ENCODE results near the gene SLC7A9.

Gene SLC7A9

GRCh38 chr19:32869369-32869965, at the start of gene SLC7A9:
TSS of gene SLC7A9 (minus strand) at chr19:32869767. CDS start at chr19:32868534, 1,233 bp downstream.
- DNase-seq (ENCODE audit: low spot score), result no peak

GRCh38 chr19:32919365-32919764, 49.8 kb upstream of the SLC7A9 start:
- DNase-seq (ENCODE audit: low spot score), result no peak

GRCh38 chr19:32917616-32917996, 48.0 kb upstream of the SLC7A9 start:
- DNase-seq (ENCODE audit: low spot score), result no peak

- DNase-seq (ENCODE audit: low spot score), result no peak
Measured at GRCh38 chr19:32916969-32917615, 47.5 kb upstream of the SLC7A9 start.

GRCh38 chr19:32914879-32915660, 45.5 kb upstream of the SLC7A9 start:
- no peak for DNase-seq (ENCODE audit: low spot score)

- DNase-seq (ENCODE audit: low spot score), result no peak
Measured at GRCh38 chr19:32911467-32911866, 41.9 kb upstream of the SLC7A9 start.

- DNase-seq (ENCODE audit: low spot score), result no peak
Measured at GRCh38 chr19:32910874-32911273, 41.3 kb upstream of the SLC7A9 start.

- DNase-seq (ENCODE audit: low spot score), result no peak
Measured at GRCh38 chr19:32910094-32910493, 40.5 kb upstream of the SLC7A9 start.

GRCh38 chr19:32909257-32909656, 39.7 kb upstream of the SLC7A9 start:
- no peak for DNase-seq (ENCODE audit: low spot score)

- DNase-seq (ENCODE audit: low spot score), result no peak
Measured at GRCh38 chr19:32908641-32909190, 39.1 kb upstream of the SLC7A9 start.

GRCh38 chr19:32902448-32902847, 32.9 kb upstream of the SLC7A9 start:
- DNase-seq (ENCODE audit: low spot score), result no peak

GRCh38 chr19:32901504-32902161, 32.1 kb upstream of the SLC7A9 start:
- DNase-seq (ENCODE audit: low spot score), result no peak

GRCh38 chr19:32896516-32897214, 27.1 kb upstream of the SLC7A9 start:
- DNase-seq (ENCODE audit: low spot score), result no peak

- DNase-seq (ENCODE audit: low spot score), result no peak
Measured at GRCh38 chr19:32895384-32895783, 25.8 kb upstream of the SLC7A9 start.

GRCh38 chr19:32891609-32892008, 22.0 kb upstream of the SLC7A9 start:
- no peak for DNase-seq (ENCODE audit: low spot score)

GRCh38 chr19:32890841-32891240, 21.3 kb upstream of the SLC7A9 start:
- DNase-seq (ENCODE audit: low spot score), result no peak

- DNase-seq (ENCODE audit: low spot score), result no peak
Measured at GRCh38 chr19:32890326-32890725, 20.8 kb upstream of the SLC7A9 start.

- DNase-seq (ENCODE audit: low spot score), result no peak
Measured at GRCh38 chr19:32889137-32889934, 19.8 kb upstream of the SLC7A9 start.

GRCh38 chr19:32887572-32888215, 18.1 kb upstream of the SLC7A9 start:
- DNase-seq (ENCODE audit: low spot score), result no peak

- no peak for DNase-seq (ENCODE audit: low spot score)
Measured at GRCh38 chr19:32886241-32886640, 16.7 kb upstream of the SLC7A9 start.
